Measurements from ENCODE around the gene CLEC2D.
"Not testable (repeated sequence)": the region's sequence is repeated elsewhere in the genome, so short reads cannot be mapped to it uniquely, and the experiment has no call there.

Gene CLEC2D

DNA sequence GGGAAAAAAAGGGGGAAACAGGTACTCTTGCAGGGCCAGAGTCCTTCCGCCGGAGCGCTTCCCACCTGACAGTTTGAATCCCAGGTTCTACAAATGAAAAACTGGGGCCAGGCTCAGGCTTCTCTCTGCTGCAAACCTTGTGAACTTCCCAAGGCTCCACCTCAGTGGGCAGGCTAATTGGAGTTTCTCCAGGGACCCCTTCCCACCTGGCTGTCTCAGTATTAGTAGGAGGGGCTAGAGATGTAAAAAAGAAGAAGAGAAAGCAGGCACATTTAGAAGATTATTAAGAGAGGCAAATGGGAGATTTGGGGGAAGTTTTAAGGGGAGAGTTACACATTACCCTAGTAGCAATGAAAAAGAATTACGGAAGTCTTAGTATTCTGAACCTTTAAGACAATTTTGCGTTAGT lies 20.0 kb upstream of the CLEC2D start:
- H3K4me3 ChIP-seq: peak overlapping the region; percentile 42 to 64 (median 49)
- peak overlapping the region; percentile 36 to 98 (median 88) for H3K27ac ChIP-seq

DNA sequence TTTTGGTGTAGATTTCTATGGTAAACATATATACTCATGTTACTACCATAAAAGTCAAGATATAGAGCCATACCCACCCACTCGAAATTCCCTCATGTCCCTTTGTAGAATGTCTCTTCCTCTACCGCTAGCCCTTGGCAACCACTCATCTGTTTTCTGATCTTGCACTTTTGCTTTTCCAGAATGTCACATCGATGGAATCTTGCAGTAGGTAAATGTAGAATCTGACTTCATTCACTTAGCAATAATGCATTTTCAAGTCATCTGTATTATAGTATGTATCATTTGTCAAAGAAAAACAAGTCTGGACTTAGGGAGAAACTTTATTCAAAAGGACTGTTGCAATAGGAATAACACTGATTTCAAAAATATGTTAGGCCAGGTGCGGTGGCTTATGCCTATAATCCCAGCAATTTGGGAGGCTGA lies 19.3 kb upstream of the CLEC2D start:
- peak overlapping the region; percentile 1 to 64 (median 49) for H3K4me3 ChIP-seq
- H3K27ac ChIP-seq: peak overlapping the region in 20 of 21 experiments; percentile 3 to 98 (median 88)

DNA sequence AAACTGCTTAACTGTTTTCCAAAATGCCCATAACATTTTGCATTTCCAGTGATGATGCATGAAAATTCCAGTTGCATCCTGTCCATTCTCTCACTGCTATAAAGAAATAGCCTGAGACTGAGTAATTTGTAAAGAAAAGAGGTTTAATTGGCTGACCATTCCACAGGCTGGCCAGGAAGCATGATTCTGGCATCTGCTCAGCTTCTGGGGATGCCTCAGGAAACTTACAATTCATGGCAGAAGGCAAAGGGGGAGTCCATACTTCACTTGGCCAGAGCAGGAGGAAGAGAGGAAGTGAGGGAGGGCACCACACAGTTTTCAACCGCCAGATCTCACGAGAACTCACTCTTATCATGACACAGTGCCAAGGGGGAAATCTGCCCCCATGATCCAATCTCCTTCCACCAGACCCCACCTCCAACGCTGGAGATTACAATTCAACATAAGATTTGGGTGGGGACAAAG lies 18.2 kb upstream of the CLEC2D start:
- H3K27ac ChIP-seq: peak overlapping the region in 19 of 21 experiments; percentile 37 to 98 (median 88)
- H3K4me3 ChIP-seq: no peak overlapping the region

DNA sequence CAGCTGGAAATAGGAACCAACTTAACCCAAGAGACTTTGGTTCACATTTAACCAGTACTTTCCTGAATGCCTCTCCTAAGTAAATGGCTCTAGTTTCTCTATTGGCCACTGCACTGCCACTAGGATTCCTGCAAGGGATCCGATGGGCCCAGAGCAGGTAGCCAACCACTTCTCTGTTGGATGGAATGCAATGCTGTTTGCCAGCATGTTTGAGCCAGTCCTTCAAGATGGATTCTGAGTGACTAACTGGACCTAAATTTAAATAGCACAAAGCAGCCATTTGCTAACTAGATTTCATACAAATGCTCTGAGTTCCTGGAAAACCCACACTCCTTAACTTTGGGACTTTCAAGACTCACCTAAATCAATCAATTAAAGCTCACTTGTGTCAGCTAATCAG lies 9.5 kb upstream of the CLEC2D start:
- Histone ChIP-seq H3K4me3 (no peak overlapping the region), H3K27ac (no peak overlapping the region)

DNA sequence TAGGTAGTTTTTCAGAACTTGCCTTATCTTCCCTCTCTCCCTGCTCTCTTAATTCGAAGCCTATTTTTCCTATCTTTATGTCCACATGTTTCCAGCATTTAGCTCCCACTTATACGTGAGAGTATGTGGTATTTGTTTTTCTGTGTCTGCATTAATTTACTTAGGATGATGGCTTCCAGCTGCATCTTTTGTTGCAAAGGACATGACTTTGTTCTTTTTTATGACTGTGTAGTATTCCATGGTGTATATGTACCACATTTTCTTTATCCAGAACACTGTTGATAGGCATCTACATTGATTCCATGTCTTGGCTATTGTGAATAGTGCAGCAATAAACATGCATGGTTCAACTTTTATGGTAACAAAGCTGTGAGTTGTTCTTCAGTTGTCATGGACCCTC lies 7.8 kb upstream of the CLEC2D start:
- Histone ChIP-seq H3K4me3 (no peak overlapping the region), H3K27ac (no peak overlapping the region)

DNA sequence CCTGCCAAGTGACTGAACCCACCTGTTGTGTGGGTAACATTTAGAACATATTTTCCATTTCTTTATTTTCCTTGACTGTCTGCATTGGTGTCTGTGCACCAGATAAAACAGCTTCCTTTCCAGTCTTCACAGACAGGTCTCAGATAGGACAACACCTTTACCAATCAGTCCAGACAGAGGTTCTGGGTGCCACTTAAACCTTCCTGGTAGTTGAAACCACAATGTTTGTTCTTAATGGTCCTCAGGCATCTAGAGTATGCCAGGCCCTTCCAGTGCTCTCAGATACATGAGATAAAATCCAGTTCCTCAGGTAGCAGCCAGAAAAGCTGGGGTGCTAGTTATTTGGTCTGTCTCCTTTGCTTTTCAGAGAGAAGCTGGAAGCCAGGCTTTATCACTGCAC lies 7.0 kb upstream of the CLEC2D start:
- peak overlapping the region in 2 of 21 experiments; percentile 34 to 42 for H3K27ac ChIP-seq

DNA sequence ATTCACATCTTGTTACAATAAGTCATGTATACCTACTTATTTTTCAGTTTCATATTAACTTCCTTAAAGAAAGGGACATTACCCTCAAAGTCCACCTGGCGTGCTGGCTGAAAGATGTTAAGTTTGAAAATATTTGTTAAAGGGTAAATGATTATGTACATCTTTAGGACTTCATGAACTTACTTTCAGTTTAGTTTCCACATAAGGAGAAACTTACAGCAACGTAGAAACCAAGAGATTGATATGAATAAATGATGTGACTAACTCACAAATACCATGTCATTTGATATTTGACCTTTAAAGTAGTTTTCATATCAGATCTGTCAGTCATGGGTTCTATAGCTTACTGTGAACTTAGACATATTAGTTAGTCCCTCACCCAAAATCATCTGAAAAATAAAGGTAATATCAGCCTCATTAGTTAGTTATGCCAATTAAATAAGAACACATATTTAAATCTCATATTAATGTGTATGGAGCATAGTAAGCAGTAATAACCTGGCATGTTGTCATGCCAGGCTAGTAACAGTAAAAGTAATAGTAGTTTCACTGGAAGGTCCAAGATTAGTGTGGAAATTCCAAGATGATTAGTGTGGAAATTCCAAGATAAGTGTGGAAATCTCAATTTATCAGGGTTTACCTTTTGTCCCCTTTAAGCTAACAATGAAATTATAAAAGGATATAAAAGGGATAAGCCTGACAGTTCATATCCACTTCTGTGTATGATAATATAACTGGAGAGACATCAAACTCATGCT lies 1.9 kb upstream of the CLEC2D start:
- Histone ChIP-seq H3K27ac (peak overlapping the region in 10 of 21 experiments; percentile 1 to 84 (median 55)), H3K4me3 (no peak overlapping the region)

More for the DNA sequence above, 7.0 kb upstream of the CLEC2D start:
- no peak overlapping the region for H3K4me3 ChIP-seq

DNA sequence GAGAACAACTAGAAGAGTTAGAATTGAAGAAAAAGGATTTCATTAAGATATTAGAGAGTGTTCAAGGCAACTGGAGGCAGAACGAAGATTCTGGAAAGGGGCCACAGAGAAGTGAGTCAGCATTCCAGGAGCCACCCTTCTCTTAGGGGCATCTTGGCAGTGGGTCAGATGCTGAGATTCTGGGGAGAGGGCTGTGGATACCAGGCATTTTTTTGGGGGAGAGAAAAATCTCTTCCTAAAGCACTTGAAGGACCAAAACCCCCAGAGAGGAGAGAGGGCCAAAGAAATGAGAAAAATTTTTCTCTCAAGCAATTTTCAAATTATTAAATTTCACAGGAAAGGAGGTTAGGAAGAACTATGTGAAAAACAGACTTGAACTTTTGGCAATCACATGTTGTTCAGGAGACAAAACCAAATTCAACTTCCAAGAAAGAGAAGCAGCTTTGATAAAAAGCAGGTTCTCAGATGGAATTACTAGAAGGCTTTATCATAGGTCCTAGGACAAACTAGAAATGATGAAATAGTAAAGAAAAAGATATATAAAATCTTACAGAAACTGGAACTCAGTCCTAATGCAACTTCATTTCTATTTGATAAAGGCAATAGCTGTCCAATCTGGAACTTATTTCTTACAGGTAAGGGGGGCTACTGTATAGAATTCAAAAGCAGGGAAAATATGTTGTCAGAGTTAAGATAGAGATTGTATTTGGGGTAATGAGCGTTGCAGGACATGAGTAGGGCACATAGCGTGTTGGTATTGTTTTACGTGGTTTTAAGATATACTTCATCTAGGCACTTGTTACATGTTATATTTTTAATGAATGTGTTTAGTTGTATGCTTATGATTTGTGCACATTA lies 1.1 kb upstream of the CLEC2D start:
- H3K27ac ChIP-seq: peak overlapping the region in 9 of 21 experiments; percentile 1 to 84 (median 63)

DNA sequence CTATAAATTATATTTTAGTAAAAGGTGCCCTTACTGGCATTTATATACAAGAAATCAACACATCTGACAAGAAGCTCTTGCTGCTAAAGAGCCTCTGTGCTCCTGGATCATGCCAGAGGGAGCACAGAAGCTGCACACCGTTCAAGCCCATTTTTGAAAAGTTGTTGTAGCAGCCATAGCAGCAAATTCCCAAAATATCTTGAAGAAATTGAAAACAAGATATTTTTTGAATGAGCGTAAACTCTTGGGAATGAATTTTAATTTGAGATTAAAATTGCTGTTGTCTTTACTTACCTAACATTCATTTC lies 540 bp upstream of the CLEC2D start:
- Histone ChIP-seq H3K4me3 (no peak overlapping the region), H3K27ac (peak overlapping the region in 7 of 21 experiments; percentile 10 to 84 (median 67))

More for the DNA sequence above, 1.1 kb upstream of the CLEC2D start:
- no peak overlapping the region for H3K4me3 ChIP-seq

DNA sequence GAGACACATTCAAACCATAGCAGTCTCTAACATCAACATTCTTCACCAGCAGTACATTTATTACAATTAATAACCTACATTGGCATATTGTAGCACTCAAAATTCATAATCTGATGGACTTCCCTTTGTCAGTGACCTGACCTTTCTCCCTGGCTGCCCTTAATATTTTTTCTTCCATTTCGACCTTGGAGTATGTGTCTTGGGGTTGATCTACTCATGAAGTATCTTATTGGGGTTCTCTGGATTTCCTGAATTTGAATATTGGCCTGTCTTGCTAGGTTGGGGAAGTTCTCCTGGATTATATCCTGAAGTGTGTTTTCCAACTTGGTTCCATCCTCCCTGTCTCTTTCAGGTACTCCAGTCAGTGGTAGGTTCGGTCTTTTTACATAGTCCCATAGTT lies 2.8 kb downstream of the CLEC2D start:
- H3K27ac ChIP-seq: peak overlapping the region in 10 of 21 experiments; percentile 52 to 84 (median 76)
- peak overlapping the region in 2 of 7 experiments; percentile 16 to 17 for H3K4me3 ChIP-seq

DNA sequence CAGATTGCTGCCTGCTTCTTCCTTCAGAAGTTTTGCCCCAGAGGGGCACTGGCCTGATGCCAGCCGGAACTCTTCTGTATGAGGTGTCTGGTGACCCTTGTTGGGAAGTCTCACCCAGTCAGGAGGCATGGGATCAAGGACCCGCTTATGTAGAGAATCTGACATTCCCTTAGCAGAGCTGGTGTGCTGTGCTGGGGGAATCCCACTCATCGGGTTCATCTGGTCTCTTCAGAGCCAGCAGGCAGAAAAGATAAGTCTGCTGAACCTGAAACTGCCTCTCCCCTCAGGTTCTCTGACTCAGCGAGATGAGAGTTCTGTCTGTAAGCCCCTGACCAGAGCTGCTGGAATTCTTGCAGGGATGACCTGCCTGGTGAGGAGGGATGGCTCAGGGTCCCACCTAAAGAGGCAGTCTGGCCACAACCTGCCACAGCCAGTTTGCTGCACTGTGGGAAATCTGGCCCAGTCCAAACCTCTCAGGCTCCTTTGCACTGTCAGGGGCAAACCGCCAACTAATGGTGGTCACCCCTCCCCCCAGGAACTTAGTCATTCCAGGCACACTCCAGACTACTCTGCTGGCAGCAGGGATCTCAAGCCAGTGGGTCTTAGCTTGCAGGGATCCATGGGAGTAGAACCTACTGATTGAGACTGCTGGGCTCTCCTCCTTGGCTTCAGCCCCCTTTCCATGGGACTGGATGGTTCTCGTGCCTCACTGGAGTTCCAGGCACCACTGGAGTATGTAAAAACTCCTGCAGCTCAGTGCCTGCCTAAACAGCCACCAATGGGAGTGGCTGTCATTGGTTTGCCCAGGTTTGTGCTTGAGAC lies 4.1 kb downstream of the CLEC2D start:
- peak overlapping the region in 2 of 7 experiments; percentile 5 to 16 for H3K4me3 ChIP-seq
- H3K27ac ChIP-seq: peak overlapping the region in 17 of 21 experiments; percentile 21 to 84 (median 66)

DNA sequence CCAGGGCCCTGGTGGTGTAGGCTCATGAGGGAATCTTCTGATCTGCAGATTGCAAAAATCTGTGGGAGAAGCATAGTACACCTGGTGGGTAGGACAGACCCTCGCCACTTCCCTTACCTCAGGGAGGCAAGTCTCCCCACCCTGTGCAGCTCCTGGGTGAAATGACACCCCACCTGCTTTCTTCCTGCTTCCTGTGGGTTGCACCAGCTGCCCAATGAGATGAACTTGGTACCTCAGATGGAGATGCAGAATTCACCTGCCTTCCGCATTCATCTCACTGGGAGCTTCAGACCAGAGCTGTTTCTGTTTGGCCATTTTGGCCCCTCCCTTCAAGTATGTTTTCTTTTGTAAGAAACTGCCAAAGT lies 4.7 kb downstream of the CLEC2D start:
- peak overlapping the region in 14 of 21 experiments; percentile 21 to 84 (median 70) for H3K27ac ChIP-seq
- H3K4me3 ChIP-seq: no peak overlapping the region

DNA sequence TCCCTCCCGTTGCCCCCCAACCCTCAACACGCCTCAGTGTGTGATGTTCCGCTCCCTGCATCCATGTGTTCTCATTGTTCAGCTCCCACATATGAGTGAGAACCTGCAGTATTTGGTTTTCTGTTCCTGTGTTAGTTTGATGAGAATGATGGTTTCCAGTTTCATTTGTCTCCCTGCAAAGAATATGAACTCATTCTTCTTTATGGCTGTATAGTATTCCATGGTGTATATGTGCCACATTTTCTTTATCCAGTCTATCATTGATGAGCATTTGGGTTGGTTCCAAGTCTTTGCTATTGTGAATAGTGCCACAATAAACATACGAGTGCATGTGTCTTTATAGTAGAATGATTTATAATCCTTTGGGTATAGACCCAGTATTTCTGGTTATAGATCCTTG lies 13.0 kb downstream of the CLEC2D start:
- H3K4me3 ChIP-seq, H3K27ac ChIP-seq: not testable (repeated sequence)

DNA sequence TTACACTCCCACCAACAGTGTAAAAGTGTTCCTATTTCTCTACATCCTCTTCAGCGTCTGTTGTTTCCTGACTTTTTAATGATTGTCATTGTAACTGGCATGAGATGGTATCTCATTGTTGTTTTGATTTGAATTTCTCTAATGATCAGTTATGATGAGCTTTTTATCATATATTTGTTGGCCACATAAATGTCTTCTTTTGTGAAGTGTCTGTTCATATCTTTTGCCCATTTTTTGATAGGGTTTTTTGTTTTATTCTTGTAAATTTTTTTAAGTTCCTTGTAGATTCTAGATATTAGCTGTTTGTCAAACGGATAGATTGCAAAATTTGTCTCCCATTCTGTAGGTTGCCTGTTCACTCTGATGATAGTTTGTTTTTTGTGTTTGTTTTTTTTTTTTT lies 13.4 kb downstream of the CLEC2D start:
- H3K4me3 ChIP-seq, H3K27ac ChIP-seq: not testable (repeated sequence)

DNA sequence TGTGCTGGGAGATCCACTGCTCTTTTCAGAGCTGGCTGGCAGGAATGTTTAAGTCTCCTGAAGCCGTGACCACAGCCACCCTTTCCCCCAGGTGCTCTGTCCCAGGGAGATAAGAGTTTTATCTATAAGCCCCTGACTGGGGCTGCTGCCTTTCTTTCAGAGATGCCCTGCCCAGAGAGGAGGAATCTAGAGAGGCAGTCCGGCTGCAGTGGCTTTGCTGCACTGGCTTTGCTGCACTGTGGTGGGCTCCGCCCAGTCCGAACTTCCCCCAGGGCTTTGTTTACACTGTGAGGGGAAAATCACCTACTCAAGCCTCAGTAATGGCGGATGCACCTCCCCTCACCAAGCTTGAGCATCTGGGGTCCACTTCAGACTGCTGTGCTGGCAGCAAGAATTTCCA lies 15.9 kb downstream of the CLEC2D start:
- H3K4me3 ChIP-seq: not testable (repeated sequence)
- H3K27ac ChIP-seq: peak overlapping the region in 5 of 21 experiments; percentile 16 to 33 (median 25)

DNA sequence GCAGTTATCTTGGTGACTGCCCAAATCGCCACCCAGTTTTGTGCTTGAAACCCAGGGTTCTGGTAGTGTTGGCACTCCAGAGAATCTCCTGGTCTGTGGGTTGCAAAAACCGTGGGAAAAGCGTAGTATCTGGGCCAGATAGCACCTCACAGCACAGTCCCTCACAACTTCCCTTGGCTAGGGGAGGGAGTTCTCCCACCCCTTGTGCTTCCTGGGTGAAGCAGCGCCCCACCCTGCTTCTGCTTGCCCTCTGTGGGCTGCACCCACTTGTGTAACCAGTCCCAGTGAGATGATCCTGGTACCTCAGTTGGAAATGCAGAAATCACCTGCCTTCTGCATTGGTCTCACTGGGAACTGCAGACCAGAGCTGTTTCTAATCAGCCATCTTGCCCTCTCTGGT lies 16.4 kb downstream of the CLEC2D start:
- H3K27ac ChIP-seq: peak overlapping the region in 5 of 21 experiments; percentile 12 to 33 (median 17)

DNA sequence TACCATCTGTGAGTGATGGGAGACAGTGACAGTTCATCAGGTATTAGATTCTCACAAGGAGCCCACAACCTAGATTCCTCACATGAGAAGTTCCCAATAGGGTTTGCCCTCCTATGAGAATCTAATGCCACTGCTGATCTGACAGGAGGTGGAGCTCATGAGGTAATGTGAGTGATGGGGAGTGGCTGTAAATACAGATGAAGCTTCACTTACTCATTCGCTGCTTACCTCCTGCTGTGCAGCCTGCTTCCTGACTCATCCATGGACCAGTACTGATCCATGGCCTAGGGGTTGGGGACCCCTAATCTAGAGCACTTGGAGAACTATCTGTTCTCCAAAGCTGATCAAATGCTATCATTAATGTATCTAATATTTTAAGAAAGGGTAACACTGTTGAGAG lies 17.7 kb downstream of the CLEC2D start:
- H3K27ac ChIP-seq: no peak overlapping the region
- no peak overlapping the region for H3K4me3 ChIP-seq

More for the DNA sequence above, 16.4 kb downstream of the CLEC2D start:
- H3K4me3 ChIP-seq: no peak overlapping the region

DNA sequence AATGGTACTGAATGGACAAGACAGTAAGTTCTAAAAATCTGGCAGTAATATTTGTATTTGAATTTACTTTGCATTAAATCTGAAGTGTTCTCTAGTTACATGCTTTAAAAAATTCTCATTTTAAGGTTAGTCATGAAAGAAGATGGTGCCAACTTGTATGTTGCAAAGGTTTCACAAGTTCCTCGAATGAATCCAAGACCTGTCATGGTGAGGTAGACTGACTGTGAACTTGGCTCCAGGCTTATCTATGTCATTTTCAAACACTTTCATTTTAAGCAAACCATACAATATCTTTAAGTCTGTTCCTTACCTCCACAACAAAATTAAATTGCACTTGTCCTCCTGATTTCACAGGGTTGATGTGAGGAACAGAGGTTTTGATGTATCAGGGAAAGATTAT lies 23.4 kb downstream of the CLEC2D start:
- Histone ChIP-seq H3K4me3 (no peak overlapping the region), H3K27ac (no peak overlapping the region)

DNA sequence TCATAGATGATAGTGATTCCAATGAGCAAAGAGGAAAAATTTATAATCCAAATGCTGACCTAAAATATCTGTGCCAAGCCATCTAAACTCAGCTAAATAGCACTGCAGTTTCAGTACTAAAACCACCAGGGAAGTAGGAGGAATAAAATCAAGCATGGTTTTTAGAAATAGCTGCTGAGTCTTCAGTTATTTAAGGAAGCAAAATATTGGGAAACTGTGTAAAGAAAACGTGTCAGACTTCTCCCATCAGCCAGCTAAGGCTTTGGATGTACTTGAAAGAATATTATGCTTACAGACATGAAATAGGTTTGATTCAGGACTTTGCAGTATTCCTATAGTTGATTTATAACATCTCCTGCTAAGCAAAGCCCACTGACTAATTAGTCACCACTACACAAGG lies 24.7 kb downstream of the CLEC2D start:
- no peak overlapping the region for H3K4me3 ChIP-seq
- no peak overlapping the region for H3K27ac ChIP-seq

DNA sequence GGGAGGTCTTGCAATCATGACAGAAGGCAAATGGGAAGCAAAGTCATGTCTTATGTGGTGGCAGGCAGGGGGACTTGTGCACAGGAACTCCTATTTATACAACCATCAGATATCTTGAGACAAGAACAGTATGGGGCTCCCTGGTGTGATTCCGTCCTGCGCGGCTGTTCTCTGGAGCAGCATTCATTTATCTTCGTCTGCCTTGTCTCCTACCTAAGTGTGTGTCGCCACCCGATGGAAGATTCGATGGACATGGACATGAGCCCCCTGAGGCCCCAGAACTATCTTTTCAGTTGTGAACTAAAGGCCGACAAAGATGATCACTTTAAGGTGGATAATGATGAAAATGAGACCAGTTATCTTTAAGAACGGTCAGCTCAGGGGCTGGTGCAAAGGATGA lies 25.6 kb downstream of the CLEC2D start:
- H3K27ac ChIP-seq, H3K4me3 ChIP-seq: not testable (repeated sequence)
